HFFc6 (cell line): ENCODE data around the gene ID1. TPM values are rescaled to one million over a fixed set of nuclear protein-coding genes. Genes with fewer than 3 reads are reported as not detected.

Source experiments
- DNase-seq: peaks from one replicate; pipeline ENCODE4 v3.0.0-alpha.2; 2018
- H3K27ac Mint-ChIP-seq: 2 replicates; pipeline ENCODE4 v1.8.0; 2020; ENCODE audit warnings: mild to moderate bottlenecking, mixed read lengths
- H3K27me3 Mint-ChIP-seq: 2 replicates; pipeline ENCODE4 v1.8.0; 2021; ENCODE audit warnings: mild to moderate bottlenecking, moderate library complexity, mixed read lengths; ENCODE audit not compliant: insufficient read depth
- H3K36me3 Mint-ChIP-seq: 2 replicates; pipeline ENCODE4 v1.8.0; 2021; ENCODE audit warnings: low read depth, mixed read lengths
- H3K4me1 Mint-ChIP-seq: 2 replicates; pipeline ENCODE4 v1.8.0; 2020; ENCODE audit warnings: low read depth, mixed read lengths
- H3K4me3 Mint-ChIP-seq: 2 replicates; pipeline ENCODE4 v1.8.0; 2020; ENCODE audit warnings: mild to moderate bottlenecking, moderate library complexity, mixed read lengths
- H3K9me3 Mint-ChIP-seq: 2 replicates; pipeline ENCODE4 v1.8.0; 2020; ENCODE audit warnings: mild to moderate bottlenecking, mixed read lengths
- CTCF ChIP-seq: fragments of 200-600 bp; sonication (generic); IDR thresholded peaks from 2 replicates; pipeline ENCODE4 v1.5.0; 2021; ENCODE audit warnings: antibody characterized with exemption, mild to moderate bottlenecking
- total RNA-seq, 6 experiments: library from RNA; stranded (reverse); fragmentation: NEBNext Ultra II Directional; extraction: Animal tissue kit (Norgen Biotek cat#: 25700); gene quantifications; 2 replicates in 1 of 6; 3 replicates in 5 of 6; pipeline ENCODE4 v1.2.3, GENCODE V29; 2021

Gene ID1
- total RNA-seq, 6 experiments from 2014 or later = 397 to 487 (median 452) TPM

GRCh38 chr20:31602431-31602778, 2.7 kb upstream of the ID1 start:
- H3K9me3 Mint-ChIP-seq = peaks cover 23% of the 10 kb centered on the region
- no peak for DNase-seq
- H3K36me3 Mint-ChIP-seq = peaks cover 29% of the 10 kb centered on the region
- peaks cover 26% of the 10 kb centered on the region for H3K4me1 Mint-ChIP-seq
- peaks cover 34% of the 10 kb centered on the region for H3K27me3 Mint-ChIP-seq
- peak overlapping the region; percentile 96 for H3K4me3 Mint-ChIP-seq
- peak overlapping the region; percentile 99 for H3K27ac Mint-ChIP-seq
- no peak for TF ChIP-seq CTCF

GRCh38 chr20:31602779-31603441, 2.2 kb upstream of the ID1 start:
- Mint-ChIP-seq H3K27ac (peak overlapping the region; percentile 99), H3K4me1 (peaks cover 30% of the 10 kb centered on the region), H3K36me3 (peaks cover 29% of the 10 kb centered on the region)

GRCh38 chr20:31603822-31604566, 1.1 kb upstream of the ID1 start:
- peaks cover 29% of the 10 kb centered on the region for H3K36me3 Mint-ChIP-seq
- H3K4me1 Mint-ChIP-seq = peaks cover 39% of the 10 kb centered on the region
- peak overlapping the region; percentile 99 for H3K27ac Mint-ChIP-seq
- H3K4me3 Mint-ChIP-seq = peak overlapping the region; percentile 96
- H3K9me3 Mint-ChIP-seq = peaks cover 23% of the 10 kb centered on the region
- TF ChIP-seq CTCF = no peak
- H3K27me3 Mint-ChIP-seq = peaks cover 38% of the 10 kb centered on the region
- DNase-seq = peak; percentile 97

More at GRCh38 chr20:31602779-31603441, 2.2 kb upstream of the ID1 start:
- Mint-ChIP-seq H3K4me3 (peak overlapping the region; percentile 96), H3K9me3 (peaks cover 23% of the 10 kb centered on the region), H3K27me3 (peaks cover 36% of the 10 kb centered on the region)
- DNase-seq = peak; percentile 79
- TF ChIP-seq CTCF = peak; percentile 33; the same call in 1 of the 2 replicates

- peaks cover 41% of the 10 kb centered on the region for H3K4me1 Mint-ChIP-seq
- peaks cover 29% of the 10 kb centered on the region for H3K36me3 Mint-ChIP-seq
- H3K27ac Mint-ChIP-seq = peak overlapping the region; percentile 99
- H3K4me3 Mint-ChIP-seq = peak overlapping the region; percentile 96
- DNase-seq = no peak
- peaks cover 23% of the 10 kb centered on the region for H3K9me3 Mint-ChIP-seq
- H3K27me3 Mint-ChIP-seq = peaks cover 38% of the 10 kb centered on the region
- TF ChIP-seq CTCF = no peak
These were observed 490 bp upstream of the ID1 start for GRCh38 chr20:31604567-31605030.

GRCh38 chr20:31605902-31606803, 1.1 kb downstream of the ID1 start:
- peak overlapping the region; percentile 99 for H3K27ac Mint-ChIP-seq
- peaks cover 38% of the 10 kb centered on the region for H3K27me3 Mint-ChIP-seq
- peak; percentile 3; the same call in 1 of the 2 replicates for TF ChIP-seq CTCF
- H3K4me3 Mint-ChIP-seq = peak overlapping the region; percentile 96
- peaks cover 23% of the 10 kb centered on the region for H3K9me3 Mint-ChIP-seq
- no peak for DNase-seq
- peaks cover 50% of the 10 kb centered on the region for H3K4me1 Mint-ChIP-seq
- H3K36me3 Mint-ChIP-seq = peaks cover 29% of the 10 kb centered on the region
